Immature natural killer cell (primary cell): ENCODE data around the gene DLD. TPM values are rescaled to one million over a fixed set of nuclear protein-coding genes. Genes with fewer than 3 reads are reported as not detected.
"Not testable (repeated sequence)": the region's sequence is repeated elsewhere in the genome, so short reads cannot be mapped to it uniquely, and the experiment has no call there.

ENCODE experiments used
- DNase-seq, 3 donors: peaks; one replicate each; pipeline ENCODE4 v3.0.0; 2022; ENCODE audit warnings: mixed read lengths in 1 of 3
- H3K27ac Mint-ChIP-seq, 6 donors: one replicate each; pipeline ENCODE4 v1.8.0; 2020; ENCODE audit warnings: mixed read lengths in 6 of 6, mild to moderate bottlenecking in 5 of 6, inconsistent platforms in 4 of 6, moderate library complexity in 3 of 6
- H3K27me3 Mint-ChIP-seq, 3 donors: one replicate each; pipeline ENCODE4 v1.8.0; 2020 to 2021; ENCODE audit warnings: low read depth in 3 of 3, mild to moderate bottlenecking in 3 of 3, mixed read lengths in 3 of 3, moderate library complexity in 3 of 3, inconsistent platforms in 1 of 3
- H3K36me3 Mint-ChIP-seq, 3 donors: one replicate each; pipeline ENCODE4 v1.8.0; 2020; ENCODE audit warnings: mixed read lengths in 3 of 3, inconsistent platforms in 2 of 3, mild to moderate bottlenecking in 2 of 3
- H3K4me1 Mint-ChIP-seq, 2 donors: one replicate each; pipeline ENCODE4 v1.8.0; 2020; ENCODE audit warnings: inconsistent platforms in 2 of 2, mild to moderate bottlenecking in 2 of 2, mixed read lengths in 2 of 2, moderate library complexity in 1 of 2
- H3K4me3 Mint-ChIP-seq, 5 donors: one replicate each; pipeline ENCODE4 v1.8.0; 2020; ENCODE audit warnings: mild to moderate bottlenecking in 5 of 5, mixed read lengths in 5 of 5, inconsistent platforms in 3 of 5, moderate library complexity in 3 of 5
- H3K9me3 Mint-ChIP-seq, 6 donors: one replicate each; pipeline ENCODE4 v1.8.0; 2020; ENCODE audit warnings: mild to moderate bottlenecking in 6 of 6, mixed read lengths in 6 of 6, inconsistent platforms in 4 of 6, moderate library complexity in 3 of 6
- polyA plus RNA-seq, 3 donors: library from polyadenylated mRNA; unstranded; fragments of 300-500 nt; fragmentation: Illumina TruSeq; gene quantifications; one replicate each; pipeline ENCODE4 v1.2.3, GENCODE V29; 2021

DLD gene
- polyA plus RNA-seq, 3 donors from 2014 or later: 52.2 to 102 (median 61.8) TPM

GRCh38 chr7:107882766-107883165 is 8.2 kb upstream of the DLD start:
- Mint-ChIP-seq H3K9me3 (no peaks in the 10 kb centered on the region), H3K4me3 (no peak overlapping the region), H3K36me3 (no peaks in the 10 kb centered on the region), H3K27ac (no peak overlapping the region), H3K27me3 (peaks cover 4 to 12% (median 5%) of the 10 kb centered on the region in 3 donors), H3K4me1 (no peaks in the 10 kb centered on the region)
- no peak for DNase-seq

GRCh38 chr7:107884066-107884818 is 6.7 kb upstream of the DLD start:
- Mint-ChIP-seq H3K27ac (no peak overlapping the region), H3K36me3 (no peaks in the 10 kb centered on the region), H3K4me1 (peaks cover 0 to 1% of the 10 kb centered on the region in 2 donors), H3K27me3 (peaks cover 4 to 12% (median 4%) of the 10 kb centered on the region in 3 donors), H3K9me3 (no peaks in the 10 kb centered on the region), H3K4me3 (no peak overlapping the region)
- no peak for DNase-seq

- H3K4me1 Mint-ChIP-seq: peaks cover 21 to 29% of the 10 kb centered on the region in 2 donors
- H3K4me3 Mint-ChIP-seq, H3K27ac Mint-ChIP-seq, DNase-seq, H3K9me3 Mint-ChIP-seq, H3K36me3 Mint-ChIP-seq: not testable (repeated sequence)
- H3K27me3 Mint-ChIP-seq: peaks cover 8 to 14% (median 13%) of the 10 kb centered on the region in 3 donors
Measured at GRCh38 chr7:107887827-107888226, 3.2 kb upstream of the DLD start.

GRCh38 chr7:107889992-107890391 is 991 bp upstream of the DLD start:
- H3K27me3 Mint-ChIP-seq: peaks cover 8 to 13% (median 12%) of the 10 kb centered on the region in 3 donors
- no peak for DNase-seq
- peak overlapping the region; percentile 26 to 100 (median 98) for H3K4me3 Mint-ChIP-seq
- no peaks in the 10 kb centered on the region for H3K9me3 Mint-ChIP-seq
- H3K27ac Mint-ChIP-seq: peak overlapping the region; percentile 97 to 100 (median 100)
- H3K36me3 Mint-ChIP-seq: no peaks in the 10 kb centered on the region
- H3K4me1 Mint-ChIP-seq: peaks cover 40 to 51% of the 10 kb centered on the region in 2 donors

- DNase-seq: no peak
- peak overlapping the region; percentile 95 to 100 (median 98) for H3K4me3 Mint-ChIP-seq
- H3K27ac Mint-ChIP-seq: peak overlapping the region; percentile 97 to 100 (median 100)
- H3K9me3 Mint-ChIP-seq: no peaks in the 10 kb centered on the region
- H3K36me3 Mint-ChIP-seq: peaks cover 0 to 3% (median 0%) of the 10 kb centered on the region in 3 donors
- peaks cover 45 to 56% of the 10 kb centered on the region in 2 donors for H3K4me1 Mint-ChIP-seq
- peaks cover 8 to 13% (median 11%) of the 10 kb centered on the region in 3 donors for H3K27me3 Mint-ChIP-seq
Measured at GRCh38 chr7:107890493-107890961, 456 bp upstream of the DLD start.

GRCh38 chr7:107891636-107892366 is 818 bp downstream of the DLD start:
- Mint-ChIP-seq H3K36me3 (peaks cover 0 to 3% (median 0%) of the 10 kb centered on the region in 3 donors), H3K27ac (peak overlapping the region; percentile 97 to 100 (median 100)), H3K4me3 (peak overlapping the region; percentile 95 to 100 (median 98)), H3K27me3 (peaks cover 2 to 10% (median 8%) of the 10 kb centered on the region in 3 donors), H3K9me3 (no peaks in the 10 kb centered on the region), H3K4me1 (peaks cover 56 to 69% of the 10 kb centered on the region in 2 donors)
- DNase-seq: no peak

GRCh38 chr7:107892367-107892741 is 1.4 kb downstream of the DLD start:
- peak overlapping the region; percentile 95 to 100 (median 98) for H3K4me3 Mint-ChIP-seq
- not testable (repeated sequence) for DNase-seq, H3K9me3 Mint-ChIP-seq, H3K36me3 Mint-ChIP-seq
- H3K27ac Mint-ChIP-seq: peak overlapping the region; percentile 97 to 100 (median 100)
- H3K27me3 Mint-ChIP-seq: peaks cover 2 to 10% (median 8%) of the 10 kb centered on the region in 3 donors
- peaks cover 60 to 75% of the 10 kb centered on the region in 2 donors for H3K4me1 Mint-ChIP-seq

- Mint-ChIP-seq H3K36me3 (peaks cover 7 to 15% (median 11%) of the 10 kb centered on the region in 3 donors), H3K27me3 (no peaks in the 10 kb centered on the region)
Measured at GRCh38 chr7:107898997-107899594, 8.1 kb downstream of the DLD start.

GRCh38 chr7:107900496-107901015 is 9.6 kb downstream of the DLD start:
- Mint-ChIP-seq H3K36me3 (peaks cover 7 to 16% (median 15%) of the 10 kb centered on the region in 3 donors), H3K27me3 (no peaks in the 10 kb centered on the region), H3K9me3 (no peaks in the 10 kb centered on the region), H3K4me3 (no peak overlapping the region), H3K27ac (peak overlapping the region in 3 of 6 donors; percentile 12 to 55 (median 24)), H3K4me1 (peaks cover 32 to 58% of the 10 kb centered on the region in 2 donors)
- DNase-seq: no peak

More at GRCh38 chr7:107898997-107899594, 8.1 kb downstream of the DLD start:
- DNase-seq: no peak
- peaks cover 45 to 73% of the 10 kb centered on the region in 2 donors for H3K4me1 Mint-ChIP-seq
- peak overlapping the region in 2 of 6 donors; percentile 25 to 36 for H3K27ac Mint-ChIP-seq
- no peaks in the 10 kb centered on the region for H3K9me3 Mint-ChIP-seq
- H3K4me3 Mint-ChIP-seq: no peak overlapping the region

GRCh38 chr7:107902381-107902780 is 11.4 kb downstream of the DLD start:
- no peak overlapping the region for H3K4me3 Mint-ChIP-seq
- DNase-seq: no peak
- H3K27me3 Mint-ChIP-seq: no peaks in the 10 kb centered on the region
- H3K9me3 Mint-ChIP-seq: no peaks in the 10 kb centered on the region
- peaks cover 17 to 22% (median 19%) of the 10 kb centered on the region in 3 donors for H3K36me3 Mint-ChIP-seq
- H3K4me1 Mint-ChIP-seq: peaks cover 17 to 40% of the 10 kb centered on the region in 2 donors
- peak overlapping the region in 1 of 6 donors; percentile 58 for H3K27ac Mint-ChIP-seq

GRCh38 chr7:107907790-107908189 is 16.8 kb downstream of the DLD start:
- Mint-ChIP-seq H3K36me3 (peaks cover 41 to 60% (median 53%) of the 10 kb centered on the region in 3 donors), H3K9me3 (no peaks in the 10 kb centered on the region), H3K27me3 (peaks cover 0 to 2% (median 0%) of the 10 kb centered on the region in 3 donors), H3K27ac (peak overlapping the region in 1 of 6 donors; percentile 31), H3K4me1 (peaks cover 0 to 29% of the 10 kb centered on the region in 2 donors), H3K4me3 (no peak overlapping the region)
- DNase-seq: no peak

- no peaks in the 10 kb centered on the region for H3K9me3 Mint-ChIP-seq
- H3K4me1 Mint-ChIP-seq: peaks cover 8 to 40% of the 10 kb centered on the region in 2 donors
- H3K4me3 Mint-ChIP-seq: no peak overlapping the region
- H3K27ac Mint-ChIP-seq: no peak overlapping the region
- peaks cover 0 to 2% (median 0%) of the 10 kb centered on the region in 3 donors for H3K27me3 Mint-ChIP-seq
- peaks cover 33 to 65% (median 56%) of the 10 kb centered on the region in 3 donors for H3K36me3 Mint-ChIP-seq
- no peak for DNase-seq
Measured at GRCh38 chr7:107909445-107909844, 18.5 kb downstream of the DLD start.

- no peaks in the 10 kb centered on the region for H3K9me3 Mint-ChIP-seq
- DNase-seq: no peak
- H3K4me1 Mint-ChIP-seq: peaks cover 8 to 47% of the 10 kb centered on the region in 2 donors
- no peak overlapping the region for H3K4me3 Mint-ChIP-seq
- no peak overlapping the region for H3K27ac Mint-ChIP-seq
- peaks cover 38 to 69% (median 57%) of the 10 kb centered on the region in 3 donors for H3K36me3 Mint-ChIP-seq
- H3K27me3 Mint-ChIP-seq: peaks cover 0 to 2% (median 0%) of the 10 kb centered on the region in 3 donors
Measured at GRCh38 chr7:107911981-107912380, 21.0 kb downstream of the DLD start.
